IPS-20b (cell line): ENCODE data around the gene RANBP3.
A peak's percentile ranks its signal among the peaks of the same experiment; 100 is the strongest.

Experiments
- H3K27ac ChIP-seq: one replicate; pipeline ENCODE4 v1.5.1; 2013; ENCODE audit warnings: low read length
- H3K27me3 ChIP-seq: 2 replicates; pipeline ENCODE4 v1.6.1; 2013; ENCODE audit warnings: mild to moderate bottlenecking, low read length, inconsistent platforms; ENCODE audit not compliant: insufficient read depth
- H3K36me3 ChIP-seq: 2 replicates; pipeline ENCODE4 v1.6.1; 2013; ENCODE audit warnings: low read depth, mild to moderate bottlenecking, inconsistent platforms, low read length, moderate library complexity; ENCODE audit not compliant: insufficient read depth
- H3K4me1 ChIP-seq: 2 replicates; pipeline ENCODE4 v1.6.1; 2013; ENCODE audit warnings: mild to moderate bottlenecking, control low read depth, inconsistent platforms, low read length, moderate library complexity; ENCODE audit not compliant: insufficient read depth
- H3K4me3 ChIP-seq: 2 replicates; pipeline ENCODE4 v1.5.1; 2013; ENCODE audit warnings: mild to moderate bottlenecking, low read length, inconsistent platforms
- H3K9ac ChIP-seq: 2 replicates; pipeline ENCODE4 v1.6.1; 2013; ENCODE audit warnings: low read depth, mild to moderate bottlenecking, inconsistent platforms, low read length, moderate library complexity
- H3K9me3 ChIP-seq: 2 replicates; pipeline ENCODE4 v1.6.1; 2013; ENCODE audit warnings: mild to moderate bottlenecking, low read depth, low read length, inconsistent platforms; ENCODE audit not compliant: insufficient read depth

RANBP3 gene

DNA sequence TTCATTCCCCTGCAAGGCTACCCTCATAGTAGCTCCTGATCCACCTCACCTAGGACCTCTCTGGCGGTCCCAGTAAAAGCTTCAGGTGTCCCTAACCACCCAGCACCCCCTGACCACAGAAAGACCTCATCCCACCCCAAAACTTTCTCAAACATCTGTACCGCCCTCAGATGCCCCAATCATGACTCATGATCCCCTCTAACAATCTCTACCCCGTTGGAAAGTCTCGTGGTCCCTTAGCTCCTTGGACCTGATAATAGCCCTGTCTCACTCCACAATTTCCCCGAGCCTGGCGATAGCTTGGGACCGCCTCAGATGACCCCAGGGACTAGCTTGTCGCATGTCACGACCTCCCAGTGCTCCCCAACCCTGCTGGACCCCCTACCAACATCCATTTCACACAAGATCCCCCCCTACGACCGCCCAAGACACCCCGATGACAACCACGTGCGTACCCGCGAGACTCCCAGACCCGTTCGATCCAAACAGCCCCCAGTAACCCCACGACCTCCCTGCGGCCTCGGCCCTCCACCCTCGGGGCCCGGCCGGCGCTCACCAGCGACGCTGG is 74.8 kb downstream of the RANBP3 start:
- peaks cover 13% of the 10 kb centered on the region; the same call in 1 of the 2 replicates for H3K36me3 ChIP-seq
- peak overlapping the region; percentile 99 for H3K9ac ChIP-seq
- H3K27me3 ChIP-seq, result no peaks in the 10 kb centered on the region
- no peaks in the 10 kb centered on the region for H3K9me3 ChIP-seq
- H3K4me1 ChIP-seq, result no peaks in the 10 kb centered on the region
- peak overlapping the region; percentile 28 for H3K27ac ChIP-seq
- peak overlapping the region; percentile 99 for H3K4me3 ChIP-seq

DNA sequence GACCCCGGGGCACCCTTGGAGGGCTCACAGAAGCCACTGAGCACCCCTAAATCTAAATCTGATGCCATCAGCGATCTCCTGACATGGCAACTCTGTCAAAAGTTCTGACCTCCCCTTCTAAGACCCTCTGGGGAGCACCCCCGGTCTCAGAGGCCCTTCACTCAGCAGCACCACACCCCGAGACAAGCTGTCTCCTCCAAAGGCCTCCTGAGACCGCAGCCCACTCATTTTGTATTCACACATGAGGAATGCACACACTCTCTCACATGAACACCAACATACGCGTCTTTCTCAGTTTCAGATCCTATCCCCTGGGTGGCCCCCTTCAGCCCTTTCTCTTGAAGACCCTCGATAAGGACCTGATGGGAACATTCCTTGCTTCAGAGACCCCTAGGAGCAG is 77.0 kb downstream of the RANBP3 start:
- H3K36me3 ChIP-seq, result peaks cover 14% of the 10 kb centered on the region; the same call in 1 of the 2 replicates
- H3K4me3 ChIP-seq, result no peak overlapping the region
- no peaks in the 10 kb centered on the region for H3K9me3 ChIP-seq
- H3K9ac ChIP-seq, result no peak overlapping the region
- H3K4me1 ChIP-seq, result no peaks in the 10 kb centered on the region
- H3K27me3 ChIP-seq, result no peaks in the 10 kb centered on the region
- H3K27ac ChIP-seq, result no peak overlapping the region

DNA sequence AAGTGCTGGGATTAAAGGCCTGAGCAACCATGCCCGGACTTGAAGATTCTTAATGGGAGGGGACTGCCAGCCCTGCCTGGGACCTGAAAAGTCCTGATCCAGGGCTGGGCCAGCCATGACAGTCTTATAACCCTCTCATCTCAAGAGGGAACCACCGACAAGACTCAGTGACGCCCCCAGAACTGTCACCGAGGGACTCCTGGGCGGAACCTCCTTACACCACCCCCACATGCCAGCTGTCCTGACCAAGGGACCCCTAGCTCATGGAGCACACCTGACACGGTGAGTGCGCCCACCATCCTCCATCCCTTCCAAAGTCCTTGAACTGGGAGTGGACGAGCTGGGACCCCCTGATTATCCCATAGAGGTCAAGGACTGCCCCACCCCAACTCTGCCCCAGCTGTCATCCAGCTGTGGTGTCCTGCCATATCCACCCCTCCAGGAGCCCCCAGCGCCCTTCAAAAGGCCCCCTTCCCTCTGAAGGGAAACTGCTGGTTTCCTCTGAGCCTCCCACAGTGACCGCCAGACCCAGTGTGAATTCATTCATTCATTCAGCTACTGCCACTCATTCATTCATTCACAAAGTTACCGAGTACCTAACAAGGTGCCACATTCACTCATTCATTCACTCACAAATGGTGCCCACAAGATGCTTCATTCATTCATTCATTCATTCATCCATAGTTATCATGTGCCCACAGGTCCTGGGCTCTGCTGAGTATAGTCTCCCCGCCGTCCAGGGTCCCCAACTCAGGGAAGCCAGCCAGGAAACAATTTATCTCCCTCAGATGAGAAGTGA is 78.0 kb downstream of the RANBP3 start:
- Histone ChIP-seq H3K9ac (no peak overlapping the region), H3K27ac (no peak overlapping the region), H3K36me3 (peaks cover 25% of the 10 kb centered on the region; the same call in 1 of the 2 replicates), H3K9me3 (no peaks in the 10 kb centered on the region), H3K4me3 (no peak overlapping the region), H3K4me1 (no peaks in the 10 kb centered on the region), H3K27me3 (no peaks in the 10 kb centered on the region)

DNA sequence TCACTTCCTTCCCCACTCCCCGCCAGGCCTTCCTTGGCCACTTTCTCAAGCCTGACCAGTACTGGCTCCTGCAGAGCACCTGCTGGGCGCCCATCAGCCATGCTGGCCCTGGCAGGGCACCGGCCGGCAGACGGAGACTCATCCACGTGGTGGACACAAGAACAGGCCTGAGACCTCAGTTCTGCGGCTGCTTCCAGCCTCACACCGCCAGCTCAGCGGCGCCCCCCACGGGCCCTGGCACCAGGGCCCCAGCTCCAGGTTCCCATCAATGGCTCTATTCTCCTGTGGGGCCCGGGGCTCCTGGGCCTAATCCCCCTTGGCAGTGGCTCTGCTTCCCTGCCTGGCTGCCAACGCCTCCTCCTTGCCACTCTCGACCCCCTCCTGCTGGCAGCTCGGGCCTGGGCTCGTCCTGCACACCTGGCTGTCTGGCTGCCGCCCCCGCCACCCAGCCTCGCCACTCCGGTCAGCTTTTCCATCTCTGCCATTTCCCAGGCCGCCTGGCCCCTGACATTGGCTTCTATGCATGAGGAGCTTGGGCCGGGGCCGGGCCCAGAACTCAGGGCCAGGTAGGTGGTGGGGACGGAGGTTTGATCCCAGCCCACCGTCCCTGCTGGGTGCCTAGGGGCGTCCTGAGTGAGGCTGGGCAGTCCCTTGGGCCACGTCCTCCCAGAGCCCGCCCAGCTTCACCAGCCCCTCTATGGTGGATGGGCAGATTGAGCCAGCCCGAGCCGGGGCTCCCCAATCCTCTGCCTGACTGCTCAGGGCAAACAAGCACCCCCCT is 80.6 kb downstream of the RANBP3 start:
- no peaks in the 10 kb centered on the region for H3K9me3 ChIP-seq
- H3K27ac ChIP-seq, result no peak overlapping the region
- no peak overlapping the region for H3K4me3 ChIP-seq
- H3K4me1 ChIP-seq, result no peaks in the 10 kb centered on the region; the same call in 1 of the 2 replicates
- no peaks in the 10 kb centered on the region for H3K27me3 ChIP-seq
- peaks cover 28% of the 10 kb centered on the region; the same call in 1 of the 2 replicates for H3K36me3 ChIP-seq
- H3K9ac ChIP-seq, result no peak overlapping the region

DNA sequence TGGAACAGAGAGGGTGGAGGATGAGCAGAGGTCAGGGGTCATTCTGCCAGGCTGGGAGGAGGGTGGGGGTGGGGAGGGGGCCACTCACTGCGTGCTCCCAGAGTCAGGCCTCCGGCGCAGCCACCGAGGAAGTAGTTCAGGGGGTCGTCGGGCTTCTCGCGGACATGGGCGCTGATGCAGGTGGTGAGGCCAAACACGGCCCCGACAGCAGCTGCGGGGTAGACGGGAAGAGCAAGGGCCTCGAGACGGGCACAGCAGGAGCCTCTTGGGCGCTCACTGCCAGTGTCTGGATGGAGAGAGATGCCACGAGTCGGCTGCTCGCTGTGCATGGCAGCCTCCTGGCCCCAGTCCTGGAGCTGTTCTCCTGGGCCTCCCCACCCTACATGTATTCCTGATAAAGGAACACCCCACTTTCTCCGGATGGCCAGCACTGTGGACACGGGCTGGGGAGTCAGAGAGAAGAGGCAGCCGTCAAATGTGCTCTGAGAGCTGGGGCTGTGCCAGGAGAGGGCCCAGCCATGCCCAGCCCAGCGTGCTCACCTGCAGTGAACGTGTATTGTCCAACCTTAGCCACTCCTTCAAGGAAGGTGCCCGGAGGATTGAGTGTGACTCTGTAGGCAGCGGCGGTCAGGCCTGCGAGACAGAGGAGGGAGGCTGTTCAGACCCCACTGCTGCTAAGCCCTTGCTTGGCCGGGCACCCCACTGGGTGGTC is 81.4 kb downstream of the RANBP3 start:
- peaks cover 28% of the 10 kb centered on the region; the same call in 1 of the 2 replicates for H3K36me3 ChIP-seq
- H3K4me3 ChIP-seq, result no peak overlapping the region
- no peak overlapping the region for H3K9ac ChIP-seq
- H3K4me1 ChIP-seq, result no peaks in the 10 kb centered on the region; the same call in 1 of the 2 replicates
- no peaks in the 10 kb centered on the region for H3K9me3 ChIP-seq
- H3K27ac ChIP-seq, result no peak overlapping the region
- H3K27me3 ChIP-seq, result no peaks in the 10 kb centered on the region

DNA sequence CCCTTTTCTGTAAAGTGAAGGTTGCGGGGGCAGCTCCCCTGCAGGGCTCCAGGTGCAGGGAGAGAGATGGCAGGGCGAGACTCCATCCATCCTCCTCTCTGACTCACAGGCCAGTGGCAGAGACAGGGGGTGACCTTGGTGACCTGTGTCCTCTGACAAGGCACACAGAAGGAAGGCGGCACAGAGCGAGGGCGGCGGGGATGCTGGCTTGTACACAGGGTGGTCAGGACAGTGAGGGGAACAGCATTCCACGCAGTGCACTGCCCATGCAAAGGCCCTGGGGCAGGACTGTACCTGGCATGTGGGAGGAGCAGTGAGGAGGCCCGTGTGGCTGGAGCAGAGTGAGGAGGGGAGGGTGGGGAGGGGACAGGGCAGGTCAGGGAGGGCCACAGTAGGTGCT is 82.0 kb downstream of the RANBP3 start:
- no peaks in the 10 kb centered on the region for H3K9me3 ChIP-seq
- no peak overlapping the region for H3K27ac ChIP-seq
- H3K9ac ChIP-seq, result no peak overlapping the region
- no peak overlapping the region for H3K4me3 ChIP-seq
- H3K4me1 ChIP-seq, result no peaks in the 10 kb centered on the region; the same call in 1 of the 2 replicates
- no peaks in the 10 kb centered on the region for H3K27me3 ChIP-seq
- H3K36me3 ChIP-seq, result peaks cover 22% of the 10 kb centered on the region; the same call in 1 of the 2 replicates

DNA sequence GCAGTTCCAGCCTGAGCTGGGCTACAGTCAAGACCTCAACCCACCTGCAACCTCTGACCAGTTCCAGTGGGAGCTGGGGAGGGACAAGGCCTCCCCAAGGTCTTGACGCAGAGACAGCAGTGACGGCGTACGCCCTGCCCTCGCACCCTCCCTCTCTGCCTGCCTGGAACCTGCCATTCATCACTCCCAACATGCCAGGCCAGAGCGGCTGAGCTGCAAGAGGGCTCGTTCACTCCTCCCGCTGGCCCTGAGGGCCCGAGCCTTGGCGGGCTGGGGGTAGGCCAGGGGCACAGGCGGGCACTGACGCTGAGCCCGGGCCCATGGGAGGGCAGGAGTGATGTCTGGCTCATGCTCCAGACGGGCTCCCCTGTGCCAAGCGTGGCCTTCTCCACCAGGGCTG is 82.5 kb downstream of the RANBP3 start:
- no peaks in the 10 kb centered on the region for H3K9me3 ChIP-seq
- no peaks in the 10 kb centered on the region; the same call in 1 of the 2 replicates for H3K4me1 ChIP-seq
- peaks cover 20% of the 10 kb centered on the region; the same call in 1 of the 2 replicates for H3K36me3 ChIP-seq
- H3K27me3 ChIP-seq, result no peaks in the 10 kb centered on the region
- no peak overlapping the region for H3K4me3 ChIP-seq
- no peak overlapping the region for H3K27ac ChIP-seq
- H3K9ac ChIP-seq, result no peak overlapping the region

DNA sequence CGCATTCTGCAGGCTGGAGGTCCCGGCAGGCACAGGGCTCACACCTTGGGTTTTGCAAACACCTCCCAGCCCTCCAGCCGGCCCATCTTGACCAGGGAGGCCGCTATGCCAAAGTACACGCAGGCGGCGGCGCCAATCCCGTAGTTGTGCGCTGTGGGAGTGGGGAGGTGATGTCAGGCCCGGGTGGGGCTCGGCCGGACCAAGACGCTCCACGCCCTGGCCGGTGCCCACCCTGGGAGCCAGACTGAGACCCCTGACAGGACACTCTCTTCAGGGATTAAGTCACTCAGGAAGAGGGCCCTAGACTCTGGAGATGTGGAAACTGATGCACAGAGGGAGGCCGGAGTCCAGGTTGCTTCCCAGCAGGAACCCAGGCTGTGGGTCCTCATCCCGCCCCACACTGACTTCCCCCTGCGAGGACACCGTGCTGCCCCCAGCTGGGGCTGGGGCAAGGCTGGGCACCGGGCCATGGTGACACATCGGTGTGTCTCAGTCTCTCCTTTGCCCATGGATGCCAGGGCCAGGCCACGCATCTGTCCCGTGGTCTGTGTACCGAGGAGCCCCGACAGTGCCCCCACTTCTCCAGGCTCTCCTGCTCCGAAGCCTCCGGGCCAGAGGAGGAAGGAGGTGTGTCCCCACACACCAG is 83.1 kb downstream of the RANBP3 start:
- no peak overlapping the region for H3K27ac ChIP-seq
- peaks cover 16% of the 10 kb centered on the region; the same call in 1 of the 2 replicates for H3K36me3 ChIP-seq
- H3K27me3 ChIP-seq, result peaks cover under 1% of the 10 kb centered on the region; the same call in 1 of the 2 replicates
- no peaks in the 10 kb centered on the region for H3K9me3 ChIP-seq
- no peaks in the 10 kb centered on the region; the same call in 1 of the 2 replicates for H3K4me1 ChIP-seq
- H3K9ac ChIP-seq, result no peak overlapping the region
- H3K4me3 ChIP-seq, result no peak overlapping the region

DNA sequence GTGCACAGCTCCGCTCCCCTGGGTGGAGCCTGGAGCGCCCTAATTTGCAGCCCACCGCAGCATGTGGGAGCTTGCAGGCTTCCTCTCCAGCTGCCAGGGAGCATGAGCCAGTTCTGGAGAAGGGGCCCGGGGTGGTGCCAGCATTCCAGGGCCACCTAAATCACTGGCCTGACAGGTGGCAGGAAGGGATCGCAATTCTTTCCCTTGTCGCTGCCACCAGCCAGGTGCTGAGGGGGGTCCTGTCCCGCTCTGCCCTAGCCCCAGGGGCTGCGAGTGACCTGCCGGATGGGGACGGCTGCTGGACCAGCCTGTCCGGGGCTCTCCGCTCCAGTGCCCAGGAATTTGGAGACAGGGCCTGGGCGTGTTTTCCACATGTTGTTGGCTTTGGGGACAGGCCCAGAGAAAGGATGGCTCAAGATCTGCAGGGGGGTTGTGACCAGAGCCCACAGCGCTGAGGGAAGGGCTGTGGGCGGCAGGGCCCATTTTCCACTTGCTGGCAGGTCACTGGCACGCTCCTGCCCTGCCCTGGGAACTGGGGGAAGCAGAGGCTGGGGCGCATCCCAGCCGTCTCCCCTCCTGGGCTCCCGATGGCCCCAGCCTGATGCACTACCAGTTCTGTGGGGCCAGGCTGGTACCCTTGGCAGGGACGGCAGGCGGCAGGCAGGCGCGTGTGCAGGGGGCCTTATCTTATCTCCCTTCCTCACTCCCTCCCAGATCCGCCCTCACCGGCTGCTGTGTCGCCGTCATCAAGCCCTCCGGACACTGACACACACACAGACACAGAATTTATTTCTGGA is 83.8 kb downstream of the RANBP3 start:
- H3K9ac ChIP-seq, result no peak overlapping the region
- no peak overlapping the region for H3K27ac ChIP-seq
- H3K4me1 ChIP-seq, result no peaks in the 10 kb centered on the region; the same call in 1 of the 2 replicates
- H3K9me3 ChIP-seq, result no peaks in the 10 kb centered on the region
- H3K4me3 ChIP-seq, result no peak overlapping the region
- H3K36me3 ChIP-seq, result peaks cover 16% of the 10 kb centered on the region; the same call in 1 of the 2 replicates
- peaks cover 6% of the 10 kb centered on the region; the same call in 1 of the 2 replicates for H3K27me3 ChIP-seq

DNA sequence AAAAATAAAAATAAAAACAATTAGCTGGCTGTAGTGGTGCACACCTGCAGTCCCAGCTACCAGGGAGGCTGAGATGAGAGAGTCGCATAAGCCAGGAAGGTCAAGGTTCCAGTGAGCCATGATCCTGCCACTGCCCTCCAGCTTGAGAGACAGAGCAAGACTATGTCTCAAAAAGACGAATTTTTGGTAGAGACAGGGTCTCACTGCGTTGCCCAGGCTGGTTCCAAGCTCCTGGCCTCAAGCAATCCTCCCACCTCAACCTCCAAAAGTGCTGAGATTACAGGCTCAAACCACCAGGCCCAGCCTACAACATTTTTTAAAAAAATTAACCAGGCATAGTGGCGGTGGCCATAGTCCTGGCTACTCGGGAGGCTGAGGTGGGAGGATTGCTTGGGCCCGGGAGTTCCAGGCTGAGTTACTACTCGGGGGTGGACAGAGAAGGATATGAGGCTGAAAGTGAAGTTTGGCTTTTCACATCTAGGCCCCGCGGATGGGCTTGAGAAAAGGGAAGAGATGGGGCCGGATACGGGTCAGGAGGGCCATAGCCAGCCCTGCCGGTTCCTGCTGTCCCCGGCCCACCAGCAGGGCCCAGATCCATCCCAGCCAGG is 84.5 kb downstream of the RANBP3 start:
- H3K4me1 ChIP-seq, result no peaks in the 10 kb centered on the region; the same call in 1 of the 2 replicates
- H3K27ac ChIP-seq, result no peak overlapping the region
- H3K9ac ChIP-seq, result no peak overlapping the region
- H3K4me3 ChIP-seq, result no peak overlapping the region
- peaks cover 16% of the 10 kb centered on the region; the same call in 1 of the 2 replicates for H3K36me3 ChIP-seq
- no peaks in the 10 kb centered on the region for H3K9me3 ChIP-seq
- H3K27me3 ChIP-seq, result peaks cover 6% of the 10 kb centered on the region; the same call in 1 of the 2 replicates
